ENCODE measurements around the gene IL1RAPL2. TPM values are rescaled to one million over a fixed set of nuclear protein-coding genes. Genes with fewer than 3 reads are reported as not detected.

The IL1RAPL2 gene
- total and polyA plus RNA-seq, 2 of the 8 experiments (the other 6 are each of a cell fraction or from before 2014, with no cell fraction given): 0.20 to 1.3 TPM

- H3K4ac ChIP-seq (replicated peaks; ENCODE audit: insufficient read length, low read depth, low read length): no peak overlapping the region
- ChIA-PET CTCF (ENCODE audit: partially characterized antibody) (no interaction called here), POLR2A (ENCODE audit: partially characterized antibody) (no interaction called here)
- H3K23me2 ChIP-seq (ENCODE audit: low read depth, low read length): no peaks in the 10 kb centered on the region
- no peak overlapping the region for H3K27ac ChIP-seq (ENCODE audit: low read depth, low read length)
- H2AK5ac ChIP-seq (ENCODE audit: low read depth, low read length): no peak overlapping the region
- TF ChIP-seq SP4 (IDR thresholded peaks at IDR 0.05; ENCODE audit: low read length) (no peak), RAD21 (IDR thresholded peaks at IDR 0.05 in 1 of 2, conservative IDR thresholded peaks at IDR 0.05 in 1 of 2; ENCODE audit: low read depth in 2 of 2, low read length in 2 of 2) (no peak), RNF2 (IDR thresholded peaks at IDR 0.05; ENCODE audit: borderline replicate concordance, low read depth, low read length, missing control alignments, poor library complexity, severe bottlenecking) (no peak), ASH2L (IDR thresholded peaks at IDR 0.05; ENCODE audit: low read length) (no peak), GTF2F1 (IDR thresholded peaks at IDR 0.05; ENCODE audit: borderline replicate concordance, low read depth, low read length) (no peak), SAP30 (IDR thresholded peaks at IDR 0.05; ENCODE audit: insufficient read depth, insufficient replicate concordance, low read length) (no peak)
- H3K79me1 ChIP-seq (ENCODE audit: low read depth, low read length): no peaks in the 10 kb centered on the region
- H3K4me1 ChIP-seq (replicated peaks in 1 of 4; ENCODE audit: control insufficient read depth in 3 of 4, insufficient read depth in 4 of 4, low read length in 3 of 4): no peaks in the 10 kb centered on the region
- no peak overlapping the region for H3K56ac ChIP-seq (replicated peaks; ENCODE audit: insufficient read length, low read depth, low read length)
- no peak overlapping the region for H2BK12ac ChIP-seq (ENCODE audit: low read depth, low read length)
- H2BK20ac ChIP-seq (ENCODE audit: low read length): no peak overlapping the region
- H3K4me3 ChIP-seq (ENCODE audit: extremely low read depth in 1 of 4, insufficient read depth in 2 of 4, low read depth in 3 of 4, low read length in 4 of 4): no peak overlapping the region
- H2BK15ac ChIP-seq (ENCODE audit: low read length): no peak overlapping the region
- no peak overlapping the region for H2AFZ ChIP-seq (ENCODE audit: low read length)
- no peak overlapping the region for H3K18ac ChIP-seq (ENCODE audit: extremely low read depth, low read length)
- no peak overlapping the region for H4K91ac ChIP-seq (replicated peaks; ENCODE audit: insufficient read length, low read length)
- DNase-seq (ENCODE audit: low read depth in 1 of 2, low spot score in 2 of 2): no peak
- no peak overlapping the region for H3K4me2 ChIP-seq (ENCODE audit: insufficient read depth in 1 of 2, low read depth in 2 of 2, low read length in 2 of 2)
- no peak for FAIRE-seq
- H3K9me3 ChIP-seq (ENCODE audit: insufficient read depth in 2 of 2, low read depth in 1 of 2, low read length in 1 of 2): no peaks in the 10 kb centered on the region
- no peaks in the 10 kb centered on the region for H3K79me2 ChIP-seq (ENCODE audit: control insufficient read depth in 1 of 2, insufficient read depth in 2 of 2, low read length in 2 of 2)
- no peaks in the 10 kb centered on the region for H3K36me3 ChIP-seq (ENCODE audit: control insufficient read depth in 2 of 4, insufficient read depth in 4 of 4, low read length in 3 of 4)
- H3K9ac ChIP-seq (replicated peaks in 1 of 4; ENCODE audit: extremely low read depth in 1 of 4, low read depth in 3 of 4, low read length in 3 of 4): no peak overlapping the region
- WGBS, 2 experiments (ENCODE audit: extremely low coverage in 1 of 2, insufficient coverage in 1 of 2, insufficient read length in 1 of 2, insufficient replicate concordance in 2 of 2, low coverage in 1 of 2, low lambda C conversion rate in 2 of 2, missing lambda C conversion rate in 1 of 2): 93% methylated on average over 2 of the region's 2 CpGs; no CpG with 5 or more reads in 1 of the 2 experiments
- no peaks in the 10 kb centered on the region for H4K20me1 ChIP-seq (replicated peaks in 1 of 2; ENCODE audit: control insufficient read depth in 1 of 2, insufficient read depth in 2 of 2, low read length in 2 of 2)
- H3K14ac ChIP-seq (ENCODE audit: insufficient read length): no peak overlapping the region
- no peak overlapping the region for H2BK120ac ChIP-seq (replicated peaks; ENCODE audit: low read depth, low read length)
- H4K5ac ChIP-seq (ENCODE audit: insufficient read length, low read depth, low read length): no peak overlapping the region
- no peak overlapping the region for H4K8ac ChIP-seq (ENCODE audit: extremely low read depth, insufficient read depth, low read length)
- H2BK5ac ChIP-seq (ENCODE audit: low read depth, low read length): no peak overlapping the region
- H3K27me3 ChIP-seq (replicated peaks in 1 of 4; ENCODE audit: control insufficient read depth in 3 of 4, extremely low read depth in 1 of 4, insufficient read depth in 3 of 4, low read length in 3 of 4): no peaks in the 10 kb centered on the region
- H3K23ac ChIP-seq (ENCODE audit: insufficient read length): no peak overlapping the region
These were observed 240.3 kb downstream of the IL1RAPL2 start for GRCh38 chrX:104806346-104806745.

All from H1 (cell line).